ENCODE data around the gene NGEF.
"Not testable (repeated sequence)": the region's sequence is repeated elsewhere in the genome, so short reads cannot be mapped to it uniquely, and the experiment has no call there.

Gene NGEF

GRCh38 chr2:232861353-232861752 lies 151.7 kb downstream of the NGEF start:
- no peak for TF ChIP-seq CTCF (IDR thresholded peaks at IDR 0.05; ENCODE audit: low read depth, low read length, missing control alignments)
- no peak for DNase-seq (ENCODE audit: low read depth)
- in situ Hi-C loops (cut with HindIII; ENCODE audit: low sequenced_read_pairs), result loop anchor here (25.0 kb wide), 1 partner anchor 376 kb away; no protein-coding TSS in a partner anchor
- H3K4me3 ChIP-seq (ENCODE audit: low read depth, low read length), result no peak overlapping the region

GRCh38 chr2:232860593-232861241 lies 152.3 kb downstream of the NGEF start:
- H3K4me3 ChIP-seq (ENCODE audit: low read depth, low read length), result no peak overlapping the region
- TF ChIP-seq CTCF (IDR thresholded peaks at IDR 0.05; ENCODE audit: low read depth, low read length, missing control alignments), result no peak
- in situ Hi-C loops (cut with HindIII; ENCODE audit: low sequenced_read_pairs), result loop anchor here (25.0 kb wide), 1 partner anchor 377 kb away; no protein-coding TSS in a partner anchor
- DNase-seq (ENCODE audit: low read depth), result no peak

- TF ChIP-seq CTCF (IDR thresholded peaks at IDR 0.05; ENCODE audit: low read depth, low read length, missing control alignments), result no peak
- DNase-seq (ENCODE audit: low read depth), result no peak
- in situ Hi-C loops (cut with HindIII; ENCODE audit: low sequenced_read_pairs), result loop anchor here (25.0 kb wide), 1 partner anchor 378 kb away; no protein-coding TSS in a partner anchor
- H3K4me3 ChIP-seq (ENCODE audit: low read depth, low read length), result no peak overlapping the region
Measured at GRCh38 chr2:232859385-232859916, 153.6 kb downstream of the NGEF start.

GRCh38 chr2:232857158-232857563 lies 155.9 kb downstream of the NGEF start:
- no peak overlapping the region for H3K4me3 ChIP-seq (ENCODE audit: low read depth, low read length)
- TF ChIP-seq CTCF (IDR thresholded peaks at IDR 0.05; ENCODE audit: low read depth, low read length, missing control alignments), result no peak
- in situ Hi-C loops (cut with HindIII; ENCODE audit: low sequenced_read_pairs), result loop anchor here (25.0 kb wide), 1 partner anchor 380 kb away; no protein-coding TSS in a partner anchor
- DNase-seq (ENCODE audit: low read depth), result no peak

- H3K4me3 ChIP-seq (ENCODE audit: low read depth, low read length), result no peak overlapping the region
- peak; percentile 42 for DNase-seq (ENCODE audit: low read depth)
- in situ Hi-C loops (cut with HindIII; ENCODE audit: low sequenced_read_pairs), result loop anchor here (25.0 kb wide), 1 partner anchor 383 kb away; no protein-coding TSS in a partner anchor
- no peak for TF ChIP-seq CTCF (IDR thresholded peaks at IDR 0.05; ENCODE audit: low read depth, low read length, missing control alignments)
Measured at GRCh38 chr2:232854082-232854481, 159.0 kb downstream of the NGEF start.

- TF ChIP-seq CTCF (IDR thresholded peaks at IDR 0.05; ENCODE audit: low read depth, low read length, missing control alignments), result no peak
- DNase-seq (ENCODE audit: low read depth), result no peak
- H3K4me3 ChIP-seq (ENCODE audit: low read depth, low read length), result no peak overlapping the region
- in situ Hi-C loops (cut with HindIII; ENCODE audit: low sequenced_read_pairs), result loop anchor here (25.0 kb wide), 1 partner anchor 385 kb away; no protein-coding TSS in a partner anchor
Measured at GRCh38 chr2:232852676-232853075, 160.4 kb downstream of the NGEF start.

GRCh38 chr2:232852081-232852480 lies 161.0 kb downstream of the NGEF start:
- DNase-seq (ENCODE audit: low read depth), result not testable (repeated sequence)
- in situ Hi-C loops (cut with HindIII; ENCODE audit: low sequenced_read_pairs), result loop anchor here (25.0 kb wide), 1 partner anchor 385 kb away; no protein-coding TSS in a partner anchor

More at GRCh38 chr2:232852081-232852480, 161.0 kb downstream of the NGEF start:
- H3K4me3 ChIP-seq (ENCODE audit: low read depth, low read length), result not testable (repeated sequence)
